ENCODE data around the gene PLCL1. TPM values are rescaled to one million over a fixed set of nuclear protein-coding genes. Genes with fewer than 3 reads are reported as not detected.

Gene PLCL1
- total RNA-seq, 1 donor from 2014 or later, result 1.2 TPM

GRCh38 chr2:197931661-197932312 is 127.4 kb downstream of the PLCL1 start:
- no peaks in the 10 kb centered on the region for H3K9me3 Mint-ChIP-seq (ENCODE audit: unreplicated experiment)
- H3K27me3 Mint-ChIP-seq (ENCODE audit: unreplicated experiment), result peaks cover 20% of the 10 kb centered on the region
- H3K4me1 Mint-ChIP-seq (ENCODE audit: unreplicated experiment), result no peaks in the 10 kb centered on the region
- H3K4me3 Mint-ChIP-seq (ENCODE audit: unreplicated experiment), result no peak overlapping the region
- no peak overlapping the region for H3K27ac Mint-ChIP-seq (ENCODE audit: unreplicated experiment)
- no peaks in the 10 kb centered on the region for H3K36me3 Mint-ChIP-seq (ENCODE audit: unreplicated experiment)
- no peak for DNase-seq (ENCODE audit: extremely low spot score, unreplicated experiment)
- TF ChIP-seq, protein P1, sequence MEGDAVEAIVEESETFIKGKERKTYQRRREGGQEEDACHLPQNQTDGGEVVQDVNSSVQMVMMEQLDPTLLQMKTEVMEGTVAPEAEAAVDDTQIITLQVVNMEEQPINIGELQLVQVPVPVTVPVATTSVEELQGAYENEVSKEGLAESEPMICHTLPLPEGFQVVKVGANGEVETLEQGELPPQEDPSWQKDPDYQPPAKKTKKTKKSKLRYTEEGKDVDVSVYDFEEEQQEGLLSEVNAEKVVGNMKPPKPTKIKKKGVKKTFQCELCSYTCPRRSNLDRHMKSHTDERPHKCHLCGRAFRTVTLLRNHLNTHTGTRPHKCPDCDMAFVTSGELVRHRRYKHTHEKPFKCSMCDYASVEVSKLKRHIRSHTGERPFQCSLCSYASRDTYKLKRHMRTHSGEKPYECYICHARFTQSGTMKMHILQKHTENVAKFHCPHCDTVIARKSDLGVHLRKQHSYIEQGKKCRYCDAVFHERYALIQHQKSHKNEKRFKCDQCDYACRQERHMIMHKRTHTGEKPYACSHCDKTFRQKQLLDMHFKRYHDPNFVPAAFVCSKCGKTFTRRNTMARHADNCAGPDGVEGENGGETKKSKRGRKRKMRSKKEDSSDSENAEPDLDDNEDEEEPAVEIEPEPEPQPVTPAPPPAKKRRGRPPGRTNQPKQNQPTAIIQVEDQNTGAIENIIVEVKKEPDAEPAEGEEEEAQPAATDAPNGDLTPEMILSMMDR (IDR thresholded peaks at IDR 0.05), result no peak

GRCh38 chr2:197932374-197932773 is 128.0 kb downstream of the PLCL1 start:
- Mint-ChIP-seq H3K27me3 (ENCODE audit: unreplicated experiment) (peaks cover 22% of the 10 kb centered on the region), H3K27ac (ENCODE audit: unreplicated experiment) (no peak overlapping the region), H3K4me1 (ENCODE audit: unreplicated experiment) (no peaks in the 10 kb centered on the region), H3K9me3 (ENCODE audit: unreplicated experiment) (no peaks in the 10 kb centered on the region), H3K36me3 (ENCODE audit: unreplicated experiment) (no peaks in the 10 kb centered on the region), H3K4me3 (ENCODE audit: unreplicated experiment) (no peak overlapping the region)
- TF ChIP-seq, protein P1 (IDR thresholded peaks at IDR 0.05), result no peak
- no peak for DNase-seq (ENCODE audit: extremely low spot score, unreplicated experiment)

DNA sequence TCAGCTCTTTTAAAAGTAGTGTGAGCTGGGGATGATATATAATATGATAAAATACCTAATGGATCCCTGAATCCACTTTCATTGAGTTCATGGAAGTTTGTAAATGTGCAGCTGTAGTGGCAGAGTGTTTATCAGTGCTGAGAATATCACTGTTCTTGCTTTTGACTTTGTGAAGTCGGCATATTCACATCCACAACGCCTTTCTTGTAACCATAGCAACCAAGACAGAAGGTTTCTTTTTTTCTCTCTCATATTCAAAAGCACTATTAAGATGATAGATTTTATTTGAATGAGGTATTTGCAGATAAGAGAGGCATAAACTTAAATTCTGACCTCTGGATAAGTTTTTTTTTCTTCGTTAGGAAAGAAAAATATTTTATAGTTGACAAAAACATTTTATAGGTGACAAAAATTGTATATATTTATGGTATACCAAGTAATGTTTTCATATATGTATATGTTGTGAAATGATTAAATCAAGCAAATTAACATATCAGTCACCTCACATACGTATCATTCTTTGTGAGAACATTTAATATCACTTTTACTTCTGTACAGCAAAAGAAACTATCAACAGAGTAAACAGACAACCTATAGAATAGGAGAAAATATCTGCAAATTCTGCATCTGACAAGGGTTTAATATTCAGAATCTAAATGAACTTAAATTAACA is 130.0 kb downstream of the PLCL1 start:
- Mint-ChIP-seq H3K9me3 (ENCODE audit: unreplicated experiment) (no peaks in the 10 kb centered on the region), H3K27ac (ENCODE audit: unreplicated experiment) (no peak overlapping the region), H3K4me1 (ENCODE audit: unreplicated experiment) (no peaks in the 10 kb centered on the region), H3K4me3 (ENCODE audit: unreplicated experiment) (no peak overlapping the region), H3K36me3 (ENCODE audit: unreplicated experiment) (no peaks in the 10 kb centered on the region), H3K27me3 (ENCODE audit: unreplicated experiment) (peaks cover 16% of the 10 kb centered on the region)
- TF ChIP-seq, protein P1 (IDR thresholded peaks at IDR 0.05), result no peak
- DNase-seq (ENCODE audit: extremely low spot score, unreplicated experiment), result no peak

DNA sequence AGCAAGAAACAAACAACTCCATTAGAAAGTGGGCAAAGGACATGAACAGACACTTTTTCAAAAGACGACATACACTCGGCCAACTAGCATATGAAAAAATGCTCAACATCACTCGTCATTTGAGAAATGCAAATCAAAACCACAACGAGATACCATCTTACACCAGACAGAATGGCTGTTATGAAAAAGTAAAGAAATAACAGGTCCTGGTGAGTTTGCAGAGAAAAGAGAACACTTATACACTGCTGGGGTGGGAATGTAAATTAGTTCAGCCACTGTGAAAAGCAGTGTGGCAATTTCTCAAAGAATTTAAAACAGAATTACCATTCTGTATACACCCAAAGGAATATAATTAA is 130.5 kb downstream of the PLCL1 start:
- DNase-seq (ENCODE audit: extremely low spot score, unreplicated experiment), result no peak
- H3K27ac Mint-ChIP-seq (ENCODE audit: unreplicated experiment), result no peak overlapping the region
- no peak overlapping the region for H3K4me3 Mint-ChIP-seq (ENCODE audit: unreplicated experiment)
- no peaks in the 10 kb centered on the region for H3K9me3 Mint-ChIP-seq (ENCODE audit: unreplicated experiment)
- no peaks in the 10 kb centered on the region for H3K36me3 Mint-ChIP-seq (ENCODE audit: unreplicated experiment)
- TF ChIP-seq, protein P1 (IDR thresholded peaks at IDR 0.05), result no peak
- peaks cover 15% of the 10 kb centered on the region for H3K27me3 Mint-ChIP-seq (ENCODE audit: unreplicated experiment)
- H3K4me1 Mint-ChIP-seq (ENCODE audit: unreplicated experiment), result no peaks in the 10 kb centered on the region

- H3K36me3 Mint-ChIP-seq (ENCODE audit: unreplicated experiment), result no peaks in the 10 kb centered on the region
- no peak for DNase-seq (ENCODE audit: extremely low spot score, unreplicated experiment)
- no peak overlapping the region for H3K27ac Mint-ChIP-seq (ENCODE audit: unreplicated experiment)
- no peaks in the 10 kb centered on the region for H3K9me3 Mint-ChIP-seq (ENCODE audit: unreplicated experiment)
- H3K4me3 Mint-ChIP-seq (ENCODE audit: unreplicated experiment), result no peak overlapping the region
- H3K4me1 Mint-ChIP-seq (ENCODE audit: unreplicated experiment), result no peaks in the 10 kb centered on the region
- peaks cover 17% of the 10 kb centered on the region for H3K27me3 Mint-ChIP-seq (ENCODE audit: unreplicated experiment)
- TF ChIP-seq, protein P1 (IDR thresholded peaks at IDR 0.05), result no peak
These were observed 133.4 kb downstream of the PLCL1 start for GRCh38 chr2:197937814-197938213.
